ENCODE data around the gene CHTOP.

DNA sequence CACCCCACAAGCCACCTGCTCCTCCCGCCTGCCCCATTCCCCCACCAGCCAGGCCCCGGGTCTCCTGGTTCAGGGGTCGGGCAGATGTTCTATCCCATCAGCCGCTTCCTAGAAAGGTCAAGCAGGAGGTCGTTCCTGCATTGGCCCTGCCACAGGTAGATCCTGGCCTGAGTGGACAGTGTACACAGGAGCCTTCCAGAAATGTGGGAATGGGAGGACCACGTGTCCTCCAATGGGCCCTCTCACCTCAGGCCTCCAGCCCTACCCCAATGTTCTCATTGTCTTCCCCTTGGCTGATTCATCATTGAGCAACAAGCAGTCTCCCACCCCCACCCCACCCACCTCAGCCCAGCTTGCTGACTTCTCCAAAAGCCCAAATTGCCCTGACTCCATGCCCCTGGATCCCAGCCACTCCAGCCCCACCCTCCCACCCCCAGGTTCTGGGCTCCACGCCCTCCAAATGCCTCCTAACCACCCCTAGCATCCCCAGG is 23.0 kb upstream of the CHTOP start:
- TF ChIP-seq EZH2phosphoT487 (IDR thresholded peaks at IDR 0.05; ENCODE audit: borderline replicate concordance, low read length): no peak
- TF ChIP-seq, protein P1, sequence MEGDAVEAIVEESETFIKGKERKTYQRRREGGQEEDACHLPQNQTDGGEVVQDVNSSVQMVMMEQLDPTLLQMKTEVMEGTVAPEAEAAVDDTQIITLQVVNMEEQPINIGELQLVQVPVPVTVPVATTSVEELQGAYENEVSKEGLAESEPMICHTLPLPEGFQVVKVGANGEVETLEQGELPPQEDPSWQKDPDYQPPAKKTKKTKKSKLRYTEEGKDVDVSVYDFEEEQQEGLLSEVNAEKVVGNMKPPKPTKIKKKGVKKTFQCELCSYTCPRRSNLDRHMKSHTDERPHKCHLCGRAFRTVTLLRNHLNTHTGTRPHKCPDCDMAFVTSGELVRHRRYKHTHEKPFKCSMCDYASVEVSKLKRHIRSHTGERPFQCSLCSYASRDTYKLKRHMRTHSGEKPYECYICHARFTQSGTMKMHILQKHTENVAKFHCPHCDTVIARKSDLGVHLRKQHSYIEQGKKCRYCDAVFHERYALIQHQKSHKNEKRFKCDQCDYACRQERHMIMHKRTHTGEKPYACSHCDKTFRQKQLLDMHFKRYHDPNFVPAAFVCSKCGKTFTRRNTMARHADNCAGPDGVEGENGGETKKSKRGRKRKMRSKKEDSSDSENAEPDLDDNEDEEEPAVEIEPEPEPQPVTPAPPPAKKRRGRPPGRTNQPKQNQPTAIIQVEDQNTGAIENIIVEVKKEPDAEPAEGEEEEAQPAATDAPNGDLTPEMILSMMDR (IDR thresholded peaks at IDR 0.05; ENCODE audit: low read depth, low read length, poor library complexity, severe bottlenecking): no peak

Measured in DOHH2 (cell line).